Fibroblast of mammary gland (primary cell): ENCODE results near the gene MSH5.
A peak's percentile ranks its signal among the peaks of the same experiment; 100 is the strongest.

Experiments used
- DNase-seq: peaks from one replicate; pipeline ENCODE4 v3.0.0-alpha.2; 2010; ENCODE audit warnings: low read depth
- H3K4me3 ChIP-seq: 2 replicates; pipeline ENCODE4 v1.5.1; 2011; ENCODE audit warnings: low read depth, mild to moderate bottlenecking, low read length, moderate library complexity; ENCODE audit not compliant: control insufficient read depth
- TF ChIP-seq, protein P1 (sequence below): conservative IDR thresholded peaks from 2 replicates; pipeline ENCODE4 v1.5.1; 2011; ENCODE audit warnings: low read depth, low read length, inconsistent platforms; ENCODE audit not compliant: control insufficient read depth, insufficient read depth

Gene MSH5

DNA sequence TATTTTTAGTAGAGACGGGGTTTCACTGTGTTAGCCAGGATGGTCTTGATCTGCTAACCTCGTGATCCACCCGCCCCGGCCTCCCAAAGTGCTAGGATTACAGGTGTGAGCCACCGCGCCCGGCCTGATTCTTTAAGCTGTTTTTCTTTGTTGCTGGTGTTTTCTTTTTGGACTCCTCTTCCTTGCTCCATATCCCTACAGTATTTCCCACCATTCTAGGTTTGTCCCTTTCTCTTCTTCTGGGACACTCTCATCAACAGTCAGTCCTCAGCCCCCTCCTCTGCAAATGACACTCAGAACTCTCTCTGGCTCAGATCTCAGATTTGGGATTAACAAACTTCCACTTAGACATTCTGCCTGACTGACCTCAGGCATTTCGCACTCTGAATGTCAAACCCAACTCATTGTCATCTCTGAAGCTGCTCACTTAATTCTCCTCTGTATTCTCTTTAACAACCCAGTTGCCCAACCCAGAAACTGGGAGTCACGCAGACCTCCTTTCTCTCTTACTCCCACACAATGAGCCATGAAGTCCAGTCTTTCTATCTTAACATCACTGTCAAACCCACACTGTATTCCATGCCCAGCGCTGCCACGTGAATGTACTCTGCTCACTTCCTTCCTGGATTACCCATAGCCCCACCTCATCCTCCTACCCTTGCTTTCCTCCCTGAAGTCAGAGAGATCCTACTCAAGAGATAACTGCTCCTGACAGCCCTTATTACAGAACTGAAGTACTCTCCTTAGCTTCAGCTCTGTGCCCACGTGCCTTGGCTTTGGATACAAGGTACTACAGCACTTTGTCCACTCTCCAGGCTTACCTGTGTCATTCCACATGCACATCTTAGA is 14.1 kb upstream of the MSH5 start:
- no peak for DNase-seq
- TF ChIP-seq, protein P1, sequence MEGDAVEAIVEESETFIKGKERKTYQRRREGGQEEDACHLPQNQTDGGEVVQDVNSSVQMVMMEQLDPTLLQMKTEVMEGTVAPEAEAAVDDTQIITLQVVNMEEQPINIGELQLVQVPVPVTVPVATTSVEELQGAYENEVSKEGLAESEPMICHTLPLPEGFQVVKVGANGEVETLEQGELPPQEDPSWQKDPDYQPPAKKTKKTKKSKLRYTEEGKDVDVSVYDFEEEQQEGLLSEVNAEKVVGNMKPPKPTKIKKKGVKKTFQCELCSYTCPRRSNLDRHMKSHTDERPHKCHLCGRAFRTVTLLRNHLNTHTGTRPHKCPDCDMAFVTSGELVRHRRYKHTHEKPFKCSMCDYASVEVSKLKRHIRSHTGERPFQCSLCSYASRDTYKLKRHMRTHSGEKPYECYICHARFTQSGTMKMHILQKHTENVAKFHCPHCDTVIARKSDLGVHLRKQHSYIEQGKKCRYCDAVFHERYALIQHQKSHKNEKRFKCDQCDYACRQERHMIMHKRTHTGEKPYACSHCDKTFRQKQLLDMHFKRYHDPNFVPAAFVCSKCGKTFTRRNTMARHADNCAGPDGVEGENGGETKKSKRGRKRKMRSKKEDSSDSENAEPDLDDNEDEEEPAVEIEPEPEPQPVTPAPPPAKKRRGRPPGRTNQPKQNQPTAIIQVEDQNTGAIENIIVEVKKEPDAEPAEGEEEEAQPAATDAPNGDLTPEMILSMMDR = no peak
- H3K4me3 ChIP-seq = no peak overlapping the region

DNA sequence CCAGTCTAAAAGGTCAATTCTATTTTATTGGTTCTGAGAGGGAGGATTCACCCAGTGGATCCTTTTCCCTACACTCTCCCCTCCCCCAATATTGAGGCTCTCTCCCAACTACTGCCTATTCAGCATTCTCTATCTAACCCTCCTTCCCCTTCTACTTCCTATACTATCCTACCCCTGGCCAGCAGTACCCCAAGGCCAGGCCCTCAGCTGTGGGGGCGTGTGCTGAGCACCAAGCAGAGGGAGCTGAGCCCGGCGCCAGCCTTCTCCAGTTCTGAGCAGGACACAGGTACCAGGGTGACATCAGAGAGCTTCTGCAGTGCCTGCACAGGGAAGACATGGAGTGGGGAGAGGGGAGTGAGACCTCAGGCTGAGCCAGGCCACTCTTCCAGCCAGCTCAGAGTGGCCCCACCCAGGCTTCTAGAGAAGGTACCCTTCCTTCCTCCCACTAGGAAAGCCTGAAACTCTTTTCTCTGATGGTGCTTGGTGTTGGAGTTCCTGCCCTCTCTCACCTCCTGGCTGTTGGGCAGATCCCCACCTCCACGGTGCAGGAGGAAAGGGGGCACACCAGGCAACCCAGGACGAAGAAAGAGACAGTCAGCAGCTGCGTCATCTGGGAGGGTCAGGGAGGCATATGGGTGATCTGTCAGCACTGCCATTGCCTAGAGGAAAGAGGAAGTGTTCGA is 12.6 kb upstream of the MSH5 start:
- no peak overlapping the region for H3K4me3 ChIP-seq
- TF ChIP-seq, protein P1 = no peak
- DNase-seq = no peak

DNA sequence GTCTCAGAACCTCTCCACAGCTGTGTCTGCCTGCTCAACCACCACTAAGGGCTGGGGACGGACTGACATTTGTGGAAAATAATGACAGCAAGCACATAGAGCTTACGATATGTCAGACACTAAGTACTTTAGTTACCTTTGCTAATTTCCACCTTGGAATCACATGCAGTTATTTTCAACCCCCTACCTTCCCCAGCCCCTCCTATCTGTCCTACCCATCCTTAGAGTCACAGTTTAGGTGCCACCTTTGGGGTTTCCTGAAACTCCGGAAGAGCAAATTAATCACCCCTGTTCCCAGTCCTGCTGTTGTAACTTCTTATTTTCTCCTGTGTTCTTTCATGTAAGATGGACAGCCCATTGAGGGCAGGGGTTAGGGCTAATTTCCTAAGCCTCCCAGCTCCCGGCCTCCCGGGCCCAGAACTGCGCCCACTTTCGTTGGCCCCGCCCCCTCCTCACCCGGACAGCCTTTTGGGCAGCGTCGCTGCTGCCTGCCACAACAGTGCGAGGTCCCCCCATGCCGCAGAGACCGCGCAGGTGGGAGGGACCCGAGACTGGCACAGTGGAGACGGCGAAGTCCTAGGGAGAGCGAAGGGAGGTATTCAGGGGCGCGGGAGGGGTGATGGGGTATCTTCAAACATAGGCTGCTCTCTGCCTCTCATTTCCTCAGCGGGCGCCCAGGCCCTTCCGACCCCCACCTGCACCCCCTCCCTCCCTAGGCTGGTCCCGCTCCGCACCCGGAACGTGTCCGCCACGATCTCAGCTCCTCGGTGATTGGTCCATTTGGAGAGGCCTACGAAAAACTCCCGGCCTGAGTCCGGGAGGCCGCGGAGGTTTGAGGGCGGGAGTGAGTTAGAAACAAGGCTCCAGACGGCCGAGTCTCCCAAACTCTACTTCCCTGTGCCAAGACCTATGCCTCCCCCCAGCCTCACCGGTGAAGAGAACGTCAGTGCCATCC is 11.8 kb upstream of the MSH5 start:
- TF ChIP-seq, protein P1 = no peak
- no peak for DNase-seq
- H3K4me3 ChIP-seq = no peak overlapping the region

DNA sequence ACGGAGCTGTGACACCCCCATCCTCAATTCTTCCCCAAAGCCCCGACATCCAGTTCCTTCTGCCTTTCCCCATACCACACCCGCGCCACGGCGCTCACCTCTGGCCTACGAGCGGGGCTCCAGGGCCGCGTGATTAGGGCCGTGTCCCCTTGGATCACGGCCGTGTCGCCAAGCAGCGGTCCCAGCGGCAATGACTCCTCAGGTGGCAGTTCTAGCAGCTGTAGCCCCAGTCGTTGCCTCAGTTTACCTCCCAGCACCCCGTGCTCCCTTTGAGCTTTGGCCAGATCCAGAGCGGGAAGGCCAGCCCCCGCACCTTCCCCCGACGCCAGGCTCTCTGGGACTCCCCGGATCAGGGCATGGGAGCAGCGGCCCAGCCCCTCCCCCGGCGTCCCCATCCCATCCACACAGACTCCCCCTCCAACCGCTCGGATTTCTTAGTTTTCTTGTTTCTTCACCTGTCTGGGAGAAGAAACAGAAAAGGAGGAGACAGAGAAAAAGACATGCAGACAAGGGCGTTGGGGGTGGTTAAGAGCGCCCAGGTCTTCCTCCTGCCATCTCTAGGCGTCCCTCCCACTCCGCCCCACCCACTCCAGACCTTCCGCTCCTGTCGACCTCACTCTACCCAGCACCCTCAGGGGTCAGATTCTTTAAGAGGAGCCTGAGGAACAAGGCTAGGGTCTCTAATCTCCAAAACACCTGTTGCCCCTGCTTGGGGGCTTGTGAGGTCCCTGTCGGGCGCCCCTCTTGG is 10.9 kb upstream of the MSH5 start, which contains the start of gene DDAH2:
TSS of gene DDAH2 (minus strand) at position 533 of the 748 bp plus-strand sequence. CDS start at position 395, 138 bp downstream.
- TF ChIP-seq, protein P1 = peak; percentile 36
- H3K4me3 ChIP-seq = peak within 1 kb of the TSS; percentile 71
- DNase-seq = no peak

DNA sequence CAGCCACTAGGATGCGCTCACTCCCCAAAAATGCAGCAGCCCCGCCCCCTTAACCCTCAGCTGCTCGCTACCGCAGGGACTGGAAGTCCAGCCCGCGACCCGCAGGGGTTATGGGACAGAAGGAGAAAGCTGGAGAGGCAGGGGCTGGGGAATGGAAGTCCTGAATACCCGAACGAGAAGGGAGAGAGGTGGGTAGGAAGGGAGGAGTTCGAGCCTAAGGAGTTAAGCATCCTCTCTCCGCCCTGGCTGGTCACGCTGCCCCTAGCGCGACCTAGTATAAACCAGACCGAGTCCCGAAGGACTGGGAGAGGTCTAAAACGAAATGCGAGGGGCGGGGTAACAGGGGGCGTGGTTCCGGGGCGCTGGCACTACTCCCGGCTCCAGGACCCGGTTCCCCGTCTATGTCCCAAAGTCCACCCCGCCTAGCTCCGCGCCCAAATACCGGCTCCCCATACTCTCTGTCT is 10.3 kb upstream of the MSH5 start:
- peak overlapping the region; percentile 71 for H3K4me3 ChIP-seq
- TF ChIP-seq, protein P1 = no peak
- peak; percentile 88 for DNase-seq

GRCh38 chr6:31729979-31730630 is 9.7 kb upstream of the MSH5 start:
- TF ChIP-seq, protein P1 = no peak
- peak; percentile 84 for DNase-seq
- peak overlapping the region; percentile 71 for H3K4me3 ChIP-seq
